Measurements from ENCODE around the gene SHCBP1L.

SHCBP1L gene

DNA sequence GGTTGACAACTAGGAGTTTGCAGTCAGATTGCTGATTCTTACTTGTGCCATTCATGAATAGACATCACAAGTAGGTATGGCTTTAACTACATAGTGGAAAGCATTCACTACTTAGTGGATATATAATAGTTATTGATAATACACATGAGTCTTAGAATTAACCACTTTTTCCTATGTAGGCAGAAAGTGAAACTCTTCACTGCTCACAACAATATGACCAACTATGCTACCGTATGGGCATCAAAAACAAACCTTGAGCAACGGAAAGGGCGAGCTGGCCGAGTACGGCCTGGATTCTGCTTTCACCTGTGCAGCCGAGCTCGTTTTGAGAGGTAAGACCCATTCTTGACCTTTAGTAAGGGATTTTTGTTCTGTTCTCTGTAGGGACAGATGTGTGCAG is 75.1 kb downstream of the SHCBP1L start:
- H3K4me3 ChIP-seq: no peak overlapping the region
- no peaks in the 10 kb centered on the region for H3K27me3 ChIP-seq
- no peak for DNase-seq
- intact Hi-C loops (cut with DNase I; ENCODE audit: low total_unique reads): no loop called here
- no peaks in the 10 kb centered on the region for H3K4me1 ChIP-seq
- no peak overlapping the region for H3K27ac ChIP-seq
- TF ChIP-seq, protein P1, sequence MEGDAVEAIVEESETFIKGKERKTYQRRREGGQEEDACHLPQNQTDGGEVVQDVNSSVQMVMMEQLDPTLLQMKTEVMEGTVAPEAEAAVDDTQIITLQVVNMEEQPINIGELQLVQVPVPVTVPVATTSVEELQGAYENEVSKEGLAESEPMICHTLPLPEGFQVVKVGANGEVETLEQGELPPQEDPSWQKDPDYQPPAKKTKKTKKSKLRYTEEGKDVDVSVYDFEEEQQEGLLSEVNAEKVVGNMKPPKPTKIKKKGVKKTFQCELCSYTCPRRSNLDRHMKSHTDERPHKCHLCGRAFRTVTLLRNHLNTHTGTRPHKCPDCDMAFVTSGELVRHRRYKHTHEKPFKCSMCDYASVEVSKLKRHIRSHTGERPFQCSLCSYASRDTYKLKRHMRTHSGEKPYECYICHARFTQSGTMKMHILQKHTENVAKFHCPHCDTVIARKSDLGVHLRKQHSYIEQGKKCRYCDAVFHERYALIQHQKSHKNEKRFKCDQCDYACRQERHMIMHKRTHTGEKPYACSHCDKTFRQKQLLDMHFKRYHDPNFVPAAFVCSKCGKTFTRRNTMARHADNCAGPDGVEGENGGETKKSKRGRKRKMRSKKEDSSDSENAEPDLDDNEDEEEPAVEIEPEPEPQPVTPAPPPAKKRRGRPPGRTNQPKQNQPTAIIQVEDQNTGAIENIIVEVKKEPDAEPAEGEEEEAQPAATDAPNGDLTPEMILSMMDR (IDR thresholded peaks at IDR 0.05): no peak
- H3K36me3 ChIP-seq: peaks cover 96 to 100% (median 100%) of the 10 kb centered on the region in 3 donors
- H3K9me3 ChIP-seq: no peaks in the 10 kb centered on the region

DNA sequence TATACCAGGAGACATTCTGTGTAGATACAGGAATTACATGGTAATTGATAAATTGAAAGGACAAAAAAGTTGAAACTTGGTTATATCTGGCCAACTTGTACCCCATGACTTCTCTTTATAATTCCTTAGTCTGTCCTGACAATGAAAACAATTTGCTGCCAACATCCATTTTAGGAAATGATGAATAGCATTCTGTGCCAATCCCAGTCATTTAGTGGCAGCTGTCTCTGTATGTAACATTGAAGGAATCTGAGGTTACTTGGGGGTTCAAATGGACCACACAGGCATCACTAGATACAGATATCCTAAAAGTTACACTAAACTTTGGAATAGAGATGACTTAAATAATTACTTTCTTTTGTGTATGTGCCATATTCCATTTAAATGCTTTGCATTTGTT is 75.6 kb downstream of the SHCBP1L start:
- no peak for DNase-seq
- TF ChIP-seq, protein P1 (IDR thresholded peaks at IDR 0.05): no peak
- H3K27ac ChIP-seq: no peak overlapping the region
- H3K36me3 ChIP-seq: peaks cover 96 to 100% (median 100%) of the 10 kb centered on the region in 3 donors
- H3K4me1 ChIP-seq: no peaks in the 10 kb centered on the region
- no peaks in the 10 kb centered on the region for H3K9me3 ChIP-seq
- intact Hi-C loops (cut with DNase I; ENCODE audit: low total_unique reads): no loop called here
- H3K27me3 ChIP-seq: no peaks in the 10 kb centered on the region
- no peak overlapping the region for H3K4me3 ChIP-seq

DNA sequence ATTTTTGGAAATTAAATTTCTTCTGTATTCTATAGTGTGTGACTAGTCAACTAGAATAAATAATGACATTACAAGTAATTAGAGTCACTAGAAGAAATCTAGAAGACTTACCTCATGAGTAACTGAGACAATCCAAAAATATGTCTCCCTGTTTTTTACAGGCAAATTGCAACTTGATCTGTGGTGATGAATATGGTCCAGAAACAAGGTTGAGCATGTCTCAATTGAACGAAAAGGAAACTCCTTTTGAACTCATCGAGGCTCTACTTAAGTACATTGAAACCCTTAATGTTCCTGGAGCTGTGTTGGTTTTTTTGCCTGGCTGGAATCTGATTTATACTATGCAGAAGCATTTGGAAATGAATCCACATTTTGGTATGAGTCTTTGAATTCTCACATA is 77.1 kb downstream of the SHCBP1L start:
- Histone ChIP-seq H3K27me3 (no peaks in the 10 kb centered on the region), H3K36me3 (peaks cover 95 to 100% (median 100%) of the 10 kb centered on the region in 3 donors), H3K27ac (no peak overlapping the region), H3K9me3 (no peaks in the 10 kb centered on the region), H3K4me1 (no peaks in the 10 kb centered on the region), H3K4me3 (no peak overlapping the region)
- DNase-seq: no peak
- intact Hi-C loops (cut with DNase I; ENCODE audit: low total_unique reads): no loop called here
- TF ChIP-seq, protein P1 (IDR thresholded peaks at IDR 0.05): no peak

DNA sequence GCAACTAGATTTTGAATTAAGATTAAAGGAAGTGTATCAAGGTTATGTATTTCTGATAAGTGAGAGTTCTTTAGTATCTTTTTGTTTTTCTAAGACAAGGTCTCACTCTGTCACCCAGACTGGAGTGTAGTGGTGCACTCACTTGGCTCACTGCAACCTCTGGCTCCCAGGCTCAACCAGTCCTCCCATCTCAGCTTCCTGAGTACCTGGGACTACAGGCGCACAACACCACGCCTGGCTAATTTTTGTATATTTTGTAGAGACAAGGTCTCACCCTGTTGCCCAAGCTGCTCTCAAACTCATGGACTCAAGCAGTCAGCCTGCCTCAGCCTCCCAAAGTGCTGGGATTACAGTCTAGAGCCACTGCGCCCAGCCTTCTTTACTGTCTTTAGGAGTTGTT is 80.1 kb downstream of the SHCBP1L start:
- DNase-seq: no peak
- Histone ChIP-seq H3K4me1 (no peaks in the 10 kb centered on the region), H3K4me3 (no peak overlapping the region), H3K36me3 (peaks cover 94 to 100% (median 100%) of the 10 kb centered on the region in 3 donors), H3K9me3 (no peaks in the 10 kb centered on the region), H3K27ac (no peak overlapping the region), H3K27me3 (no peaks in the 10 kb centered on the region)
- intact Hi-C loops (cut with DNase I; ENCODE audit: low total_unique reads): no loop called here
- TF ChIP-seq, protein P1 (IDR thresholded peaks at IDR 0.05): no peak

DNA sequence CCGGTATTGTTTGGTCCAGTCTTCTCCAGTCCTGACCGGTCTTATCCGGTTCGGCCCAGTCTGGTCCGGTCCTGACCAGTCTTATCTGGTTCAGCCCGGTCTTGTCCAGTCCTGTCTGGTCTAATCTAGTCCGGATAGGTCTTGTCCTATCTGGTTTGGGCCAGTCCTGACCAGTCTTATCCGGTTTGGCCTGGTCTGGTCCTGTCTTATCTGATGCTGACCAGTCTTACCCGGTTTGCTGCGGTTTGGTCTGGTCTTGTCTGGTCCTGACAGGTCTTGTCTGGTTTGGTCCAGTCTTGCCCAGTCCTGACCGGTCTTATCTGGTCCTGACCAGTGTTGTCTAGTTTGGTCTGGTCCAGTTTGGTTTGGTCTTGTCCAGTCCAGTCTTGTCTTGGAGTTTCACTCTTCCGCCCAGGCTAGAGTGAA is 83.7 kb downstream of the SHCBP1L start:
- TF ChIP-seq, protein P1 (IDR thresholded peaks at IDR 0.05): no peak
- no peaks in the 10 kb centered on the region for H3K4me1 ChIP-seq
- intact Hi-C loops (cut with DNase I; ENCODE audit: low total_unique reads): no loop called here
- DNase-seq: no peak
- no peak overlapping the region for H3K4me3 ChIP-seq
- no peaks in the 10 kb centered on the region for H3K9me3 ChIP-seq
- H3K27me3 ChIP-seq: no peaks in the 10 kb centered on the region
- no peak overlapping the region for H3K27ac ChIP-seq
- peaks cover 86 to 100% (median 87%) of the 10 kb centered on the region in 3 donors for H3K36me3 ChIP-seq

DNA sequence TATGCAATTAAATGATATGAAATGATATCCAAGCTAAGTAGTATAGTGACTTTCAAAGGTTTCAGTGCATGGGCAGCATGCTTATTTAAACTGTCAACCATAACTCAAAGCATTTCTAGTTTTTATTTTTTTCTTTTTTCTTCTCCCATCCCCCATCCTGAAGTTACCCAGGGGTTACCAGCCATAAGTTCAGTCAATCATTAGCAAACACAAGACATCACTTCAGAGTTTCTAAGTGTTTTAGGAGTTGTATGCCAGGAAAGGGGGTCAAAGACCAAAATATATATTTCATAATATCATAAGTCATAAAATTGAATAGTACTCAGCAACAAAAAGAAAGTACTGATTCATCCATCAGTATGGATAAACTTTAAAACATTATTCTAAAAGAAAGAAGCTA is 85.1 kb downstream of the SHCBP1L start:
- no peak overlapping the region for H3K27ac ChIP-seq
- H3K36me3 ChIP-seq: peaks cover 76 to 100% (median 86%) of the 10 kb centered on the region in 3 donors
- no peaks in the 10 kb centered on the region for H3K27me3 ChIP-seq
- no peak for DNase-seq
- H3K4me1 ChIP-seq: no peaks in the 10 kb centered on the region
- TF ChIP-seq, protein P1 (IDR thresholded peaks at IDR 0.05): no peak
- no peak overlapping the region for H3K4me3 ChIP-seq
- intact Hi-C loops (cut with DNase I; ENCODE audit: low total_unique reads): no loop called here
- H3K9me3 ChIP-seq: no peaks in the 10 kb centered on the region

Data from tibial artery (tissue), 4 donors.